Muscle of back (tissue), 11 donors: ENCODE measurements around the gene ANKRD53. TPM values are rescaled to one million over a fixed set of nuclear protein-coding genes. Genes with fewer than 3 reads are reported as not detected.

ENCODE experiments used
- DNase-seq, 3 donors: peaks; one replicate each; pipeline versions ENCODE4 v3.0.0 to v3.0.0-alpha.2; 2013
- polyA plus RNA-seq, 10 donors: library from polyadenylated mRNA; unstranded; fragments of 120-200 nt; gene quantifications; one replicate each; pipeline ENCODE4 v1.2.1, GENCODE V29; 2013; ENCODE audit not compliant: insufficient read length in 10 of 10

The ANKRD53 gene
- polyA plus RNA-seq, 10 donors: 0.56 to 1.8 (median 1.2) TPM

DNA sequence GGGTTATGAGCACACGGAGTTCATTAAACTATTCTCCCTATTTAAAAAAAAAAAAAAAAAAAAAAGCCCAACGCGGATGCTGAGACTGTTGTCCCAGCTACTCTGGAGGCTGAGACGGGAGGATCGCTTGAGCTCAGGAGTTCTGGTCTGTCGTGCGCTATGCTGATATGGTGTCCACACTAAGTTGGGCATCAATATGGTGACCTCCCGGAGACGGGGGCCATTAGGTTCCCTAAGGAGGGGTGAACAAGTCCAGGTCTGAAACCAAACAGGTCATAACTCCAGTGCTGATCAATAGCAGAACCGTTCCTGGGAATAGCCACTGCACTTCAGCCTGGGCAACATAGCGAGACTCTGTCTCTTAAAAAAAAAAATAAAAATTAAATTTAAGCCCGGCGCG is 12.9 kb upstream of the ANKRD53 start:
- DNase-seq: no peak

GRCh38 chr2:70966681-70967080 is 11.7 kb upstream of the ANKRD53 start:
- DNase-seq: no peak

- DNase-seq: no peak
Observed at GRCh38 chr2:70967189-70967588, 11.2 kb upstream of the ANKRD53 start.

GRCh38 chr2:70974592-70974991 is 3.8 kb upstream of the ANKRD53 start:
- DNase-seq: no peak

DNA sequence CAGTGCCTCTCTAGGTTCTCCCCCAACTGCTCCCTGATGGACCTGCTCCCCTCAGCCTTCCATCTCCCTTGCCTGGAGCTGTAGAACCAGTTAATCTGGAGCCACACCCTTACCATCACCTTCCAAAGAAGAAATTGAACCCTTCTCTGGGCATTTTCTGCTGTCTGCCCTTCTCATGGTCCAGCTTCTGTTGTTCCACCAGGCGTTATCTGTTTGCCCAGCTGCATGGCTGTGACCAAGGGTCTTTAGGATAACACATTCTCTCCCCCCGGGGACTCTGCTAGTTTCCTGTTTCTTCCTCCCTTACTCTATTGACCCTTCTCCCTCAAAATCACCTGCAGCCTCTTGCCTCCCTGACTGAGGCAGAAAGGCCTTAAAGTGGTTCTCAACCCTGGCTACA is 3.2 kb upstream of the ANKRD53 start:
- no peak for DNase-seq

DNA sequence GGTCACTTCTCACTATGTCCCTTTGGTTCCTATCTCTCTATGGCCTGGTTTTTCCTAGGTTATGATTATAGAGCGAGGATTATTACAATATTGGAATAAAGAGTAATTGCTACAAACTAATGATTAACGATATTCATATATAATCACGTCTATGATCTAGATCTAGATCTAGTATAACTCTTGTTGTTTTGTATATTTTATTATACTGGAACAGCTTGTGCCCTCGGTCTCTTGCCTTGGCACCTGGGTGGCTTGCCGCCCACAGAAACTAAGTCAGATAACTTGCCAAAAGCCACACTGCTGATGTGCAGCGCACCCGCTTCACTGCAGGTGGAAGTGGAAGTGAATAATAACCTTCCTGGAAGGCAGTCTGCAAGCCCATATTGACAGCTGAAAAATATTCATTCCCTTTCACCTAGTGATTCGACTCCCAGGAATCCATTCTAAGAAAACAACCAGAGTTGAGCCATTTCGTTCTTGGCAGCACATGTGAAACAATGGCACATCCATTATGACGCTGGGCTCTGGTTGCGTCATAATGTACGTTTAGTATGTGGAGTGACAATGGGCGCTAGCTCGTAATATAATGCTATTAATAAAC is 725 bp upstream of the ANKRD53 start:
- peak; percentile 24 to 55 (median 47) for DNase-seq

GRCh38 chr2:70979180-70979488 is 704 bp downstream of the ANKRD53 start:
- no peak for DNase-seq

DNA sequence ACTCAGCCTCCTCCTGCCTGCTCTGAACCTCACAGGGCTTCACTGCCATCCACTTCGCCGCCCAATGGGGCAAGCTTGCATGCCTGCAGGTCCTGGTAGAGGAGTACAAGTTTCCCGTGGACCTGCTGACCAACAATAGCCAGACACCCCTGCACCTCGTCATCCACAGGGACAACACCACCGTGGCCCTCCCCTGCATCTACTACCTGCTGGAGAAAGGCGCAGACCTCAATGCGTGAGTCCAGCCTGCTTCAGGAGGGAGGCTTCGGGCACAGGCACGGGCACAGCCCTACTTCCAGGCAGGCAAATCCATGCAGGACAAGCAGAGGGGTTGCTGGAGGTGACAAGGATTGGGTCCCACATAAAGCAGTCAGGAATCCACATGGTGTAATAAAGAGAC is 1.2 kb downstream of the ANKRD53 start:
- no peak for DNase-seq

GRCh38 chr2:70981421-70981820 is 3.0 kb downstream of the ANKRD53 start:
- DNase-seq: no peak

DNA sequence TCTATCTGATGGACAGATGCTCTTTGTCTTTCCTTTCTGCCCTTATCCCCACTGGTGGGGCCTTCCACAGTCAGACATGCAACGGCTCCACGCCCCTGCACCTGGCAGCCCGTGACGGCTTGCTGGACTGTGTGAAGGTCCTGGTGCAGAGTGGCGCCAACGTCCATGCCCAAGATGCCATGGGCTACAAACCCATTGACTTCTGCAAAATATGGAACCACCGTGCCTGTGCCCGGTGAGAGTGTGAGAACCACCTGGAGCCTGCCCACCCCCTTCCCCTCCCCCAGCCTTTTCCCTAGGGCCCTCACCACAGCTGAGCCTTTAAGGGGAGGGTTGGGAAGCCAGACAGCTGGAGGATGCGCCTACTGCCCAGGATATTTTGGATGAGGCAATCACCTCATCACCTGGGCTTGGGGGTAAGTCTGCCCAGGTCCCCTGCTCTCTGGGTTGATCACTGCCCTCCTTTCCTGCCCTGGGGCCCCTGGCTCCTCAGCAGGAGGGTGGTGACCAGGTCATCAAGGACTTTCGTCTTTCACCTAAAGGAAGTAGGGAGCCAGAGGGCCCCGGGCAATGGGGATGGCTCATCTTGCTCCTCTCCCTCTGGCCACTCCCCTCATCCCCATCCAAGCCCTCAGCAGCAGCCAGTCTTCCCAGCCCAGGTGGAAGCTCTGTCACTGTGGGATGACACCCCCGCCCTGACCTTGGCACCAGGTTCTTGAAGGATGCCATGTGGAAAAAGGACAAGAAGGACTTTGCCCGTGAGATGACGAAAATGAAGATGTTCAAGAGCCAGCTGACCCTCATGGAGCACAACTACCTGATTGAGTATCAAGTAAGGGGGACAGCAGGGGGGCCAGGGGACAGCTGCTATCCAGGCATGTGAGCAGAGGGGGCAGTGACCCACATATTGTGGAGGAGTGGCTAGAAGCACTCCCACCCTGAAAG is 3.7 kb downstream of the ANKRD53 start:
- DNase-seq: no peak

GRCh38 chr2:70982971-70983370 is 4.5 kb downstream of the ANKRD53 start:
- DNase-seq: no peak

GRCh38 chr2:70983506-70984227 is 5.2 kb downstream of the ANKRD53 start:
- no peak for DNase-seq

DNA sequence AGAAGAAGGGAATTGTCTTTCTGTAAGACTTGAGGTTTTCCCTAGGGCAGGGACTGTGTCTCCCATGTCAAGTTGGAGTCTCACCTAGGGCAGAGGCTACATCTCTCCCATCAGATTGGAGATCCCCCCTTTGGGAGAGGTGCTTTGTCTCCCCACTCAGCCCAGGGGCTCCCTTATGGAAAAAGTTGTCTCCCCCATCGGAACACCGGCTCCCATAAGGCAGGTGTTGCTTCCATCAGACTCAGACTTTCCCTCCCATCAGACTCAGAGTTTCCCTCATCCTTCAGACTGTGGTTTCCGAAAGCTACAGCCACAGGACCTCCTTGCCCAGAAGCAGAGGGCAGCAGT is 5.8 kb downstream of the ANKRD53 start:
- DNase-seq: no peak

- DNase-seq: peak in 2 of 3 donors; percentile 32 to 50
Observed at GRCh38 chr2:70984576-70985282, 6.3 kb downstream of the ANKRD53 start.

GRCh38 chr2:70985283-70985688 is 6.9 kb downstream of the ANKRD53 start:
- DNase-seq: no peak

GRCh38 chr2:70985956-70986355 is 7.5 kb downstream of the ANKRD53 start:
- DNase-seq: no peak

DNA sequence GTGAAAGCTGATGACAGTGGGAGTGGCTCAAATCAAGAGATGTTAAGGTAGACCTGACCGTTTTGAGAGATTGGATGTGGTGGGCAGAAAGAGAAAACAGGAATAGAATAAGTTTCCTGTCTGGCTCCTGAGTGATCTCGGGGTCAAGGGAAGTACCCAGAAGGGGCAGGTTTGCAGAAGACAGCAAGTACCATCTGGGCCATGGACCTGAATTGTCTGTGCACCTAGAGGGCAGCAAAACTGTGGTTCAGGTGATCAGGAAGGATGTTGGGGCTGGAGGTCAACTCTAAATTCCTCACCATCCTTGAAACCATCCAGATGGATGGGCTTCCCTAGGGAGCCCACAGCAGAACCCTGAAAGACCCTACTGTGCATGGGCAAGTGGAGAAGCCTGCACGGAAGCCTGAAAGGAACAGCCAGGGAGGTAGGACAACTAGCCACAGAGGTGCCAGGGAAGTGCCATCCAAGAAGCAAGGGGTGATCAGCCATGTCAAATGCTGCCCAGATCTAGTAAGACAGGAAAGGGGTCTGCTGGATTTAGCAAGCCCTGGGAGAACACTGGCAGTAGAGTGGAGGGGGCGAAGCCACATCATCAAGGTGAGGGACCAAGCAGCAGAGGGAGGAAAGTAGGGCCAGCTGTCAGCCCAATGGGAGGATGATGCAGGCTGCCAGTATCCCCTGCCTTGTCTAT is 8.2 kb downstream of the ANKRD53 start:
- DNase-seq: no peak

DNA sequence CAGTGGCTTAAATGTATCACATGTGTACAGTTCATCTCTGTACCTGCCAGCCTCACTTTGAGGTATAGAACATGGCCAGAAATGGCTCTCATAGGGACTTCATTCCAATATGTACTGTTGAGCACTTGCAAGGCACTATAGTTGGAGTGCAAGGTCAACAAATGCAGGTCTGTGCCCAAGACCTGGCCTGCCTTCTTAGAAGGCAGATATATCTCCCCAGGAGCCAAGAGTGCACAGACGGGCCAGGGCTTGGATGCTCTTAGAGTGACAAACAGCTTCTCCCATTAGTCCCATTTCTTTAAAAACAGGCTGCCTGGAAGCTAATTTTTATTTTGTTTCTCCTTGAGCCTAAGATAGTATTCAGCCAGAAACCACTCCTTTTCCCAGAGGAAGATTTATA is 9.0 kb downstream of the ANKRD53 start:
- no peak for DNase-seq

GRCh38 chr2:70988151-70988550 is 9.7 kb downstream of the ANKRD53 start:
- DNase-seq: peak in 2 of 3 donors; percentile 26 to 38

DNA sequence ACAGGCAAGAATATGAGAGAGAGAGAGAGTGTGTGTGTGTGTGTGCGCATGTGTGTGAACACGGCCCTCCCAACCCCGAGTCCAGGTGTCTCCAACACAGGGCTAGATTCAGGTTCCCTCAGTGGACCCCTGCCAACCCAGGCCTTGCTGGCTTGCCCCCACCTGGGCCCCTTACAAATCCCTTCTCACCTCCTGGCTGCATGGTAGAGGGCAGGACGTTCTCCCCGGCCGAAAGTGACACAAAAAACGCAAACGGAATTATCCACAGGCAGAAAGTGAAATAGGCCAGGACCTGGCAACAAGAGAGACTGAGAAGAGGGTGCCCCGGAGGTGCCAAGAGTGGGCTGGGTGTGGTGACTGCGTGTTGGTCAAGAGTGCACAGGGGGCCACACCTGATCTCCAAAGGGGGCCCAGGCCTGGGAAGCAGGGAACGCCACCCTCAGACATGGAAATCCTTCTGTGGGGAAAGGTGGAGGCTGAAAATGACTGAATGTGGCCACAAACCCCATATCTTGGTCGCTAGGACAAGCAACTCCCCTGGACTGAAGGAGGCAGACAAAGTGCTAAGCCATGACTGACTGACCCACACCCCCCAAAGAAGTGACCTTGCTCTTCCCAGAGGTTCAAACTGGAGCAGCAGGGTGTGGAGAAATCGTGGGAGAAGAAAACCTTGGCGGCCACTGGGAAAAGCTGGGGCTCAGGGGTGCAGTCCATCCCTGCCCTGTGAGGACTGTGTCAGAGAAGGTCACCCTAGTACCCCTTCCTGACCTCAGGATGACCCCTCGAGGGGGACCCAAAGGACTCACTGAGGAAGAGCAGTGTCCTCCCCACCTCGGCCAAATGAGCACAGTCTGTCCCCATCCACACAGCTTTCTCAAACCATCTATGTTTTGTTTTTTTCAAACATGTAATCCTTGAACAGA is 10.6 kb downstream of the ANKRD53 start:
- DNase-seq: no peak
